Spleen (tissue), 11 donors: ENCODE data around the gene ABCC8. TPM values are rescaled to one million over a fixed set of nuclear protein-coding genes. Genes with fewer than 3 reads are reported as not detected.

ENCODE experiments used
- DNase-seq: peaks from one replicate; pipeline ENCODE4 v3.0.0-alpha.2; 2020
- H3K27ac ChIP-seq, 8 donors: fragments of 200-600 bp; sonication (generic) in 7 of 8; 1 replicate in 4 of 8; 2 replicates in 4 of 8; pipeline versions ENCODE4 v1.5.0 to v1.8.0; 2016 to 2021; ENCODE audit warnings: inconsistent platforms in 4 of 8, mild to moderate bottlenecking in 4 of 8, moderate library complexity in 1 of 8
- H3K27me3 ChIP-seq, 7 donors: fragments of 200-600 bp; sonication (generic) in 6 of 7; replicated peaks in 1 of 7; 1 replicate in 4 of 7; 2 replicates in 3 of 7; pipeline versions ENCODE4 v1.5.0 to v1.8.0; 2016 to 2021; ENCODE audit warnings: inconsistent platforms in 3 of 7, mild to moderate bottlenecking in 1 of 7
- H3K36me3 ChIP-seq, 6 donors: fragments of 200-600 bp; sonication (generic) in 5 of 6; 1 replicate in 4 of 6; 2 replicates in 2 of 6; pipeline versions ENCODE4 v1.5.0 to v1.8.0; 2016 to 2021; ENCODE audit warnings: inconsistent platforms in 2 of 6
- H3K4me1 ChIP-seq, 6 donors: fragments of 200-600 bp; sonication (generic) in 5 of 6; 1 replicate in 3 of 6; 2 replicates in 3 of 6; pipeline versions ENCODE4 v1.5.0 to v1.8.0; 2016 to 2021; ENCODE audit warnings: inconsistent platforms in 3 of 6
- H3K4me3 ChIP-seq, 8 donors: fragments of 200-600 bp; sonication (generic) in 7 of 8; 1 replicate in 4 of 8; 2 replicates in 4 of 8; pipeline versions ENCODE4 v1.5.0 to v1.8.0; 2016 to 2021; ENCODE audit warnings: inconsistent platforms in 4 of 8, mild to moderate bottlenecking in 4 of 8, moderate library complexity in 2 of 8
- H3K9me3 ChIP-seq, 8 donors: fragments of 200-600 bp; sonication (generic) in 7 of 8; 1 replicate in 4 of 8; 2 replicates in 4 of 8; pipeline versions ENCODE4 v1.5.0 to v1.8.0; 2016 to 2021; ENCODE audit warnings: inconsistent platforms in 4 of 8
- POLR2A ChIP-seq, 3 donors: fragments of 450-650 bp; IDR thresholded peaks; one replicate each; pipeline ENCODE4 v1.5.1; 2017; ENCODE audit warnings: antibody characterized with exemption in 3 of 3, mild to moderate bottlenecking in 1 of 3
- POLR2AphosphoS5 ChIP-seq, 3 donors: sonication (generic); formaldehyde crosslinking; IDR thresholded peaks; one replicate each; pipeline ENCODE4 v1.5.1; 2017; ENCODE audit warnings: antibody characterized with exemption in 3 of 3
- WGBS, 5 donors: extraction: QIAGEN DNeasy Blood & Tissue Kit in 3 of 5; methylation state at CpG; one replicate each; pipeline versions ENCODE4 v1.1.5 to v1.1.7; 2013 to 2018; 5-methylcytosine and 5-hydroxymethylcytosine counted together
- intact Hi-C: fragments of 100-400 bp; cut with DNase I; formaldehyde crosslinking; loops from one replicate; pipeline ENCODE4 v1.15.0; 2023; ENCODE audit warnings: low total_unique reads
- polyA plus RNA-seq, 3 donors: library from polyadenylated mRNA; stranded (reverse); fragments of 200-250 nt; gene quantifications; one replicate each; pipeline ENCODE4 v1.2.1, GENCODE V29; 2013
- total RNA-seq, 7 donors: library from RNA; depleted of rRNA in 3 of 7; stranded (reverse); fragments of >200 nt in 3 of 7; fragmentation: NEBNext Ultra II Directional in 4 of 7; extraction: Animal tissue kit (Norgen Biotek cat#: 25700) in 4 of 7; gene quantifications; one replicate each; pipeline versions ENCODE4 v1.1.0 to v1.2.1, GENCODE V29; 2016 to 2021
- TF ChIP-seq, protein P1 (sequence below), 11 experiments: fragments of 200-600 bp in 7 of 11; fragments of 450-650 bp in 4 of 11; sonication (generic) in 4 of 11; IDR thresholded peaks in 8 of 11; conservative IDR thresholded peaks in 3 of 11; 1 replicate in 7 of 11; 2 replicates in 4 of 11; pipeline versions ENCODE4 v1.4.0 to v1.8.0; 2016 to 2021; ENCODE audit warnings: antibody characterized with exemption in 11 of 11, inconsistent platforms in 4 of 11, mild to moderate bottlenecking in 1 of 11
- donor health status: healthy with polysubstance abuse.
- donor health status: DM: no; HTN: no; CAD: no; lungs with moderate emphysema.
- donor health status: DM: no; HTN: no; CAD: no.
- donor health status: Bipolar disorder and iron deficiency.
- donor health status: healthy.
- donor health status: DM: no; HTN: no; CAD: no.
- donor health status: DM: yes; HTN: yes; CAD: no.

ABCC8 gene
- total and polyA plus RNA-seq, 10 donors = 0.26 to 1.3 (median 0.48) TPM; not detected in 2

DNA sequence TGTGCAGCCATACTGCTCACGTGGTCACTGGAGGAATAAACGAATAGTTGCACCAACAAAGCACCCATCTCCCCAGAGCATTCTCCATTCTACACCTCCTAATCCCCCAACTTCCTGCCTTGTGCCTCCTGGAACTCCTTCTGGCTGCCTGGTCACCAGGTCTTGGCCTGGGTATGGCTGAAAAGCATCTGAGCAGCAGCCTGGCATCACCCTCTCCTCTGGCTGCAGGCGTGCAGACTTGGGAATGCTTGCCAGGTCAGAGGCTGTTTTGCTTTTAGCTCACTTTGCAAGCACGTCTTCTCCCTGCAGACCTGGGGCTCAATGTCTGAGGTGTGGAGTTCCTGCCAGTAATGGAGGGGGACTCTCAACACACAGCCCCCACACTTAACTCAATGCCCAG, 54.9 kb downstream of the ABCC8 start:
- Histone ChIP-seq H3K36me3 (no peaks in the 10 kb centered on the region), H3K27me3 (peaks cover 0 to 50% (median 8%) of the 10 kb centered on the region in 7 donors), H3K9me3 (no peaks in the 10 kb centered on the region), H3K27ac (no peak overlapping the region), H3K4me3 (no peak overlapping the region), H3K4me1 (no peaks in the 10 kb centered on the region)
- intact Hi-C loops = no loop called here
- WGBS, 5 donors = 62 to 82% (median 69%) methylated on average over 4 of the region's 4 CpGs
- peak; percentile 41 for DNase-seq
- TF ChIP-seq, protein P1, sequence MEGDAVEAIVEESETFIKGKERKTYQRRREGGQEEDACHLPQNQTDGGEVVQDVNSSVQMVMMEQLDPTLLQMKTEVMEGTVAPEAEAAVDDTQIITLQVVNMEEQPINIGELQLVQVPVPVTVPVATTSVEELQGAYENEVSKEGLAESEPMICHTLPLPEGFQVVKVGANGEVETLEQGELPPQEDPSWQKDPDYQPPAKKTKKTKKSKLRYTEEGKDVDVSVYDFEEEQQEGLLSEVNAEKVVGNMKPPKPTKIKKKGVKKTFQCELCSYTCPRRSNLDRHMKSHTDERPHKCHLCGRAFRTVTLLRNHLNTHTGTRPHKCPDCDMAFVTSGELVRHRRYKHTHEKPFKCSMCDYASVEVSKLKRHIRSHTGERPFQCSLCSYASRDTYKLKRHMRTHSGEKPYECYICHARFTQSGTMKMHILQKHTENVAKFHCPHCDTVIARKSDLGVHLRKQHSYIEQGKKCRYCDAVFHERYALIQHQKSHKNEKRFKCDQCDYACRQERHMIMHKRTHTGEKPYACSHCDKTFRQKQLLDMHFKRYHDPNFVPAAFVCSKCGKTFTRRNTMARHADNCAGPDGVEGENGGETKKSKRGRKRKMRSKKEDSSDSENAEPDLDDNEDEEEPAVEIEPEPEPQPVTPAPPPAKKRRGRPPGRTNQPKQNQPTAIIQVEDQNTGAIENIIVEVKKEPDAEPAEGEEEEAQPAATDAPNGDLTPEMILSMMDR (IDR thresholded peaks at IDR 0.05 in 8 of 11, conservative IDR thresholded peaks at IDR 0.05 in 3 of 11) = no peak
- no peak for TF ChIP-seq POLR2AphosphoS5 (IDR thresholded peaks at IDR 0.05)
- no peak for TF ChIP-seq POLR2A (IDR thresholded peaks at IDR 0.05)

DNA sequence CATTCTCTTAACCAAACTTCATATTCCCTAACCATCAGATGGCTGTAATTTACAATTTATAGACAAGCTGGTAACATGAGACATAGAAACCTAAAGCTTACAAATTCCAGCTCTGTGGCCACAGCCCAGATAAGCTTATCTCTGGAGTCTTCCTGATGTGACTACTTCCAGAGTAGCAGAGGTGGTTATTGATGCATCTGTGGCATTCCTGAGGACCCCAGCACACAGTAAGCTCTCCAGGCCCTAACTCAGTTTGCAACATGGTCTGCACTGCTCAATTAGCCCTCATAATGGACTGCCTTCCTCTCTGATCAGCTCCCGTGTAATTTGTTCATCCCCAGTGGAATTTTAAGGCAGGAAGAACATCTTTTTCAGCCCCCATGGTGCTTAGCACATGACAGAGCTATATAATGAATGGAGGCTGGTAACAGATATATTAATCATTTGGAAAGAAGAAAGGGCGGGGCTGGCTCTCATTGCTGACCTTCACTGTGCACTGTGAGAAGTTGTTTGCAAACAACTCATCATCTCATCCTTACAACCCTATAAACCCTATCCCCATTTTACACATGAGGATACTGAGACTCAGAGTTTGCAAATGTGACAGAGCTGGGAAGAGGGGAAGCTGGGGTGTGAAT, 58.1 kb downstream of the ABCC8 start:
- no peak for DNase-seq
- TF ChIP-seq POLR2AphosphoS5 (IDR thresholded peaks at IDR 0.05) (no peak), POLR2A (IDR thresholded peaks at IDR 0.05) (no peak)
- TF ChIP-seq, protein P1 (IDR thresholded peaks at IDR 0.05 in 8 of 11, conservative IDR thresholded peaks at IDR 0.05 in 3 of 11) = no peak
- H3K27me3 ChIP-seq = peaks cover 0 to 71% (median 8%) of the 10 kb centered on the region in 7 donors
- no peak overlapping the region for H3K27ac ChIP-seq
- intact Hi-C loops = no loop called here
- no peaks in the 10 kb centered on the region for H3K36me3 ChIP-seq
- 54 to 69% (median 62%) methylated on average over 2 of the region's 2 CpGs for WGBS, 5 donors
- H3K4me3 ChIP-seq = no peak overlapping the region
- H3K9me3 ChIP-seq = no peaks in the 10 kb centered on the region
- H3K4me1 ChIP-seq = no peaks in the 10 kb centered on the region

DNA sequence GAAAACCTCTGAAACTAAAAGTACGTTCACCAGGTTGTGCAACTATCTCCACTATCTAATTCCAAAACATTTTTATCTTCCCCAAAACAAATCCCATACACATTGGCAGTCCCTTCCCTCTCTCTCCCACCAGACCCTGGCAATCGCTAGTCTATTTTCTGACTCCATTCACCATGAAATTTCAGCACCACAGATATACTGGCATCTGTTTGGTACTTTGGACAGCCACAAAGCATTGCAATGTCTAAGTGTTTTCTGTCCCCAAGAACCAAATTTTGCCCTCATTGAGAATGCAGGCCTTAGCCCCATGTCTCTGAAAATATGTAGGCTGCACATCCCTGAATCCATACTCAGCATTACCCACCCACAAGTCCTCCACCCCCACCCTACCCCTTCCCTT, 60.2 kb downstream of the ABCC8 start:
- 56 to 82% (median 66%) methylated on average over 2 of the region's 2 CpGs for WGBS, 5 donors

DNA sequence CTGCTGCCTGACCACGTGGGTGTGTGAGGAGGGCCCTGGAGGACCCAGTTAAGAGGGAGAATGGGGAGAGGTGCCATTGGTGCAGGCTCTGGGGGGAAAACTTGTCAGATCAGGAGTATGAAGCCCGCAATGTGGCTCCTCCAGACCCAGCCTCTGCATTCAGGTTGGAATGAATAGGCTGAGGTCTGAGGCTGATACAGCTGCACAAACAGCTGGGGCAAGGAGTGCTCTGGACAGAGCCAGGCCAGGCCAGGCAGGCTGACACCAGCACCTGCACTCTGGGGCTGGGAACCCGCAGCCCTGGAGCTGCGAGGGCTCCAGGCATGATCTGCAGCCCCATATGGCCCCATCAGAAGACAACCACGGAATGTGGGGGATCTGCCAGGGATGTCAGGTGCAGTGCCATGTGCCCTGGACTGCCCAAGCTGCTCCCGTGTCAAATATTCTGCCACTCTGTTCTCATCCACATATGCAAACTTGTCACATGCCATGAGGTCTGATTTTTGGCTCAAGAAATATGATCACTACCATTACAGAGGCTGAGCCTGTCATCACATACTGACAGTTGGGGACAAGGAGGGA, 61.0 kb downstream of the ABCC8 start:
- intact Hi-C loops = no loop called here
- H3K27me3 ChIP-seq = peaks cover 0 to 50% (median 8%) of the 10 kb centered on the region in 7 donors
- WGBS, 5 donors = 59 to 86% (median 73%) methylated on average over 4 to 6 of the region's 6 CpGs
- no peak overlapping the region for H3K4me3 ChIP-seq
- peak; percentile 64 for DNase-seq
- TF ChIP-seq POLR2AphosphoS5 (IDR thresholded peaks at IDR 0.05) = no peak
- TF ChIP-seq POLR2A (IDR thresholded peaks at IDR 0.05) = no peak
- TF ChIP-seq, protein P1 (IDR thresholded peaks at IDR 0.05 in 8 of 11, conservative IDR thresholded peaks at IDR 0.05 in 3 of 11) = no peak
- H3K36me3 ChIP-seq = no peaks in the 10 kb centered on the region
- no peaks in the 10 kb centered on the region for H3K9me3 ChIP-seq
- peaks cover 0 to 8% (median 0%) of the 10 kb centered on the region in 6 donors for H3K4me1 ChIP-seq
- no peak overlapping the region for H3K27ac ChIP-seq

More for the DNA sequence above, 60.2 kb downstream of the ABCC8 start:
- TF ChIP-seq POLR2A (IDR thresholded peaks at IDR 0.05) (no peak), POLR2AphosphoS5 (IDR thresholded peaks at IDR 0.05) (no peak)
- TF ChIP-seq, protein P1 (IDR thresholded peaks at IDR 0.05 in 8 of 11, conservative IDR thresholded peaks at IDR 0.05 in 3 of 11) = no peak
- Histone ChIP-seq H3K27ac (no peak overlapping the region), H3K36me3 (no peaks in the 10 kb centered on the region), H3K9me3 (no peaks in the 10 kb centered on the region), H3K4me3 (no peak overlapping the region), H3K4me1 (peaks cover 0 to under 1% (median 0%) of the 10 kb centered on the region in 6 donors), H3K27me3 (peaks cover 0 to 58% (median 8%) of the 10 kb centered on the region in 7 donors)
- intact Hi-C loops = no loop called here
- no peak for DNase-seq
